HG03103 (cell line): ENCODE results near the gene AGL.
"Not testable (repeated sequence)": the region's sequence is repeated elsewhere in the genome, so short reads cannot be mapped to it uniquely, and the experiment has no call there.

Experiments
- ATAC-seq: cut with Tn5 transposase; IDR thresholded peaks from one replicate; pipeline ENCODE4 v1.9.1; 2021; ENCODE audit warnings: low read depth; ENCODE audit not compliant: unreplicated experiment

AGL gene

GRCh38 chr1:99849744-99850458 lies at the start of gene AGL:
Gene AGL (plus strand): TSS chr1:99850361. CDS start chr1:99851043, 682 bp downstream.
- peak; percentile 98 for ATAC-seq

- no peak for ATAC-seq
Measured at GRCh38 chr1:99801584-99801983, 48.6 kb upstream of the AGL start.

GRCh38 chr1:99806882-99807281 lies 43.3 kb upstream of the AGL start:
- ATAC-seq, result no peak

GRCh38 chr1:99808391-99809115 lies 41.6 kb upstream of the AGL start:
- ATAC-seq, result peak; percentile 81

GRCh38 chr1:99811075-99811474 lies 39.1 kb upstream of the AGL start:
- no peak for ATAC-seq

- no peak for ATAC-seq
Measured at GRCh38 chr1:99811747-99812146, 38.4 kb upstream of the AGL start.

GRCh38 chr1:99814373-99814900 lies 35.7 kb upstream of the AGL start:
- ATAC-seq, result no peak

GRCh38 chr1:99816656-99817055 lies 33.5 kb upstream of the AGL start:
- no peak for ATAC-seq

GRCh38 chr1:99818063-99818699 lies 32.0 kb upstream of the AGL start:
- ATAC-seq, result no peak

GRCh38 chr1:99820546-99820945 lies 29.6 kb upstream of the AGL start:
- no peak for ATAC-seq

GRCh38 chr1:99825098-99825497 lies 25.1 kb upstream of the AGL start:
- no peak for ATAC-seq

GRCh38 chr1:99825702-99826101 lies 24.5 kb upstream of the AGL start:
- no peak for ATAC-seq

- ATAC-seq, result no peak
Measured at GRCh38 chr1:99827970-99828369, 22.2 kb upstream of the AGL start.

- ATAC-seq, result no peak
Measured at GRCh38 chr1:99829269-99829668, 20.9 kb upstream of the AGL start.

- not testable (repeated sequence) for ATAC-seq
Measured at GRCh38 chr1:99833911-99834310, 16.2 kb upstream of the AGL start.

GRCh38 chr1:99836171-99837103 lies 13.7 kb upstream of the AGL start:
- ATAC-seq, result not testable (repeated sequence)

- ATAC-seq, result not testable (repeated sequence)
Measured at GRCh38 chr1:99840353-99840752, 9.8 kb upstream of the AGL start.

- no peak for ATAC-seq
Measured at GRCh38 chr1:99843760-99844159, 6.4 kb upstream of the AGL start.

- not testable (repeated sequence) for ATAC-seq
Measured at GRCh38 chr1:99845201-99845600, 5.0 kb upstream of the AGL start.

- ATAC-seq, result no peak
Measured at GRCh38 chr1:99849413-99849743, 783 bp upstream of the AGL start.
